ENCODE measurements around the gene CCT4.
"Not testable (repeated sequence)": the region's sequence is repeated elsewhere in the genome, so short reads cannot be mapped to it uniquely, and the experiment has no call there.

CCT4 gene

DNA sequence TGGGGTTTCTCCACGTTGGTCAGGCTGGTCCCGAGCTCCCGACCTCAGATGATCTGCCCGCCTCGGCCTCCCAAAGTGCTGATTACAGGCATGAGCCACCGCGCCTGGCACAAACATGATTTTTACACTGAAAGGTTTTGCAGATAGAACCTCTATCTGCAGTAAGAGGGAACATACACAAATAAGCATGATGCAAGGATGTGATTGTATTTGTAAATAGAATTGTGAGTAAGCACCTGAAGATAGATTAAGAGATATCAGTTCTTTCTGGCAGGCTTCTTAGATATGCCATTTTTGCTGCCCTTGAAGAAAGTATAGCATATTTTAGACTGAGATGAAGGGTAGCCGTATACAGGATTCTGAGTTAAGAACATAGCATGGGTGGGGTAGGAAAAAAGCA lies 20.7 kb upstream of the CCT4 start:
- Histone ChIP-seq H3K27ac (ENCODE audit: low read depth, low read length) (no peak overlapping the region), H3K27me3 (ENCODE audit: control insufficient read depth in 1 of 2, insufficient read depth in 2 of 2, low read length in 2 of 2) (no peaks in the 10 kb centered on the region), H3K36me3 (ENCODE audit: insufficient read depth, low read length) (no peaks in the 10 kb centered on the region), H3K4me3 (ENCODE audit: low read depth in 1 of 2, low read length in 2 of 2) (no peak overlapping the region), H3K4me1 (ENCODE audit: insufficient read depth, low read length) (peaks cover 11% of the 10 kb centered on the region), H3K9ac (ENCODE audit: low read length) (no peak overlapping the region), H3K9me3 (ENCODE audit: low read length) (no peaks in the 10 kb centered on the region)

- Histone ChIP-seq H3K4me1 (ENCODE audit: insufficient read depth, low read length) (peaks cover 11% of the 10 kb centered on the region), H3K27ac (ENCODE audit: low read depth, low read length) (peak overlapping the region; percentile 64)
Measured at GRCh38 chr2:61906186-61906470, 17.7 kb upstream of the CCT4 start.

DNA sequence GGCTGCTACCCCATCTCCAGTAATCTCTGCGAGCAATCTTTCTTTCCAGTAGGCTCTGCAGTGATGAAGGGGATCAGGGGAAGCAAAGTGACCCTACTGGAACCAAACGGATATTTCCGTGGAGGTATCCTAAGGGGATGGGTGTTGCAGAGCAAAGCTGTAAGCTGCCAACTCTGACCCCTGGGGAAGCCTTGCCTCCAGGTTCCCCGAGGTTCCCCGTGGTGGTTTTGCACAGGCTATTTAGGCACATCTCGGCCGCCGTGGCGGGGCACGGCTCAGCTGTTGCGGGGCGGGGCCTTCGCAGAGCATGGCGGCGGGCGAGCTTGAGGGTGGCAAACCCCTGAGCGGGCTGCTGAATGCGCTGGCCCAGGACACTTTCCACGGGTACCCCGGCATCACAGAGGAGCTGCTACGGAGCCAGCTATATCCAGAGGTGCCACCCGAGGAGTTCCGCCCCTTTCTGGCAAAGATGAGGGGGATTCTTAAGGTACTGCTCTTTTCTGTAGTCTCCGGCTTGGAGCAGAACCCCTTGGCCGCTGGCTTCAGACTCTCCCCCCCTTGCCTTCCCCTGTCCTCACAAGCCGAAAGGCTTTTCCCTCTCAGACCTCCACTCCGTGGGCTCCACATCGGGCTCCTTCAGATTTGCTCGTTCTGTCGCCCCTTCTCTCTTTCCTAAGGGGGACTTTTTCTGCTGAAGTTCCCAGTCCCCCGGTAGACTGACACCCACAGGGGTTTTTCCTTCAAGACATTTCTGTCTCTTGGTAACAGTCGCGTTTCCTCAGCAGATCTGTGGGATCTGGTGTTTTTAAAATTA lies 17.1 kb upstream of the CCT4 start, which contains the start of gene COMMD1:
COMMD1 (plus strand) TSS at position 303 of the 814 bp plus-strand sequence; CDS start at position 308, 5 bp downstream.
- Histone ChIP-seq H3K9me3 (ENCODE audit: low read length) (no peaks in the 10 kb centered on the region), H3K4me1 (ENCODE audit: insufficient read depth, low read length) (peaks cover 11% of the 10 kb centered on the region), H3K27ac (ENCODE audit: low read depth, low read length) (peak within 1 kb of the TSS; percentile 64), H3K9ac (ENCODE audit: low read length) (peak within 1 kb of the TSS; percentile 79), H3K27me3 (ENCODE audit: control insufficient read depth in 1 of 2, insufficient read depth in 2 of 2, low read length in 2 of 2) (no peaks in the 10 kb centered on the region), H3K36me3 (ENCODE audit: insufficient read depth, low read length) (no peaks in the 10 kb centered on the region), H3K4me3 (ENCODE audit: low read depth in 1 of 2, low read length in 2 of 2) (peak within 1 kb of the TSS; percentile 77 to 93)

More at GRCh38 chr2:61906186-61906470, 17.7 kb upstream of the CCT4 start:
- peak overlapping the region; percentile 79 for H3K9ac ChIP-seq (ENCODE audit: low read length)
- no peaks in the 10 kb centered on the region for H3K36me3 ChIP-seq (ENCODE audit: insufficient read depth, low read length)
- no peaks in the 10 kb centered on the region for H3K27me3 ChIP-seq (ENCODE audit: control insufficient read depth in 1 of 2, insufficient read depth in 2 of 2, low read length in 2 of 2)
- H3K4me3 ChIP-seq (ENCODE audit: low read depth in 1 of 2, low read length in 2 of 2): peak overlapping the region; percentile 77 to 93
- H3K9me3 ChIP-seq (ENCODE audit: low read length): no peaks in the 10 kb centered on the region

DNA sequence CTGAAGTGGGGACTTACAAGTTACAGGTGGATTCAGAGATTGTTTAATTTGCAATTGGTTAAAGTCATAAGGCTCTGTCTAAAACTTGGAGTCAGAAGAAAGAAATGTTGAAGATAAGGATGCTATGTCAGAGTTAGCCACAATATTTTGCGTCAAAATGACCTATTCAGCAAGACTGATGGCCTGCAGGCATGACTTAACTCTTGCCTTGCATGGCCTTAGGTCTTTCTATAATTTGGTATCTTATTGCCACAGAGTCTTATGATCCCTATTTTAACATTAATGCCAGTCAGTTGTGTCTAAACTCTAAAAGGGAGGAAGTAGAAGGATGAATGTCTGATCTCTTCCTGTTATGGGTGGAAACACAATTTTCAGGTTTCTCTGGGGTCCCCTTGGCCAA lies 11.8 kb upstream of the CCT4 start:
- no peaks in the 10 kb centered on the region for H3K27me3 ChIP-seq (ENCODE audit: control insufficient read depth in 1 of 2, insufficient read depth in 2 of 2, low read length in 2 of 2)
- H3K36me3 ChIP-seq (ENCODE audit: insufficient read depth, low read length): no peaks in the 10 kb centered on the region
- H3K4me1 ChIP-seq (ENCODE audit: insufficient read depth, low read length): peaks cover 5% of the 10 kb centered on the region
- H3K4me3 ChIP-seq (ENCODE audit: low read depth in 1 of 2, low read length in 2 of 2): no peak overlapping the region
- H3K9ac ChIP-seq (ENCODE audit: low read length): no peak overlapping the region
- H3K27ac ChIP-seq (ENCODE audit: low read depth, low read length): no peak overlapping the region
- no peaks in the 10 kb centered on the region for H3K9me3 ChIP-seq (ENCODE audit: low read length)

GRCh38 chr2:61898810-61899209 lies 10.4 kb upstream of the CCT4 start:
- Histone ChIP-seq H3K4me1 (ENCODE audit: insufficient read depth, low read length) (no peaks in the 10 kb centered on the region), H3K4me3 (ENCODE audit: low read depth in 1 of 2, low read length in 2 of 2) (no peak overlapping the region), H3K9me3 (ENCODE audit: low read length) (no peaks in the 10 kb centered on the region), H3K27ac (ENCODE audit: low read depth, low read length) (no peak overlapping the region), H3K36me3 (ENCODE audit: insufficient read depth, low read length) (no peaks in the 10 kb centered on the region), H3K9ac (ENCODE audit: low read length) (no peak overlapping the region), H3K27me3 (ENCODE audit: control insufficient read depth in 1 of 2, insufficient read depth in 2 of 2, low read length in 2 of 2) (no peaks in the 10 kb centered on the region)

- H3K9ac ChIP-seq (ENCODE audit: low read length): peak overlapping the region; percentile 98
- peaks cover 12% of the 10 kb centered on the region for H3K4me1 ChIP-seq (ENCODE audit: insufficient read depth, low read length)
- peak overlapping the region; percentile 99 to 100 for H3K4me3 ChIP-seq (ENCODE audit: low read depth in 1 of 2, low read length in 2 of 2)
- H3K36me3 ChIP-seq (ENCODE audit: insufficient read depth, low read length): peaks cover 20% of the 10 kb centered on the region
- H3K27ac ChIP-seq (ENCODE audit: low read depth, low read length): peak overlapping the region; percentile 94
- no peaks in the 10 kb centered on the region for H3K27me3 ChIP-seq (ENCODE audit: control insufficient read depth in 1 of 2, insufficient read depth in 2 of 2, low read length in 2 of 2)
- no peaks in the 10 kb centered on the region for H3K9me3 ChIP-seq (ENCODE audit: low read length)
Measured at GRCh38 chr2:61887717-61888266, 664 bp downstream of the CCT4 start.

- Histone ChIP-seq H3K36me3 (ENCODE audit: insufficient read depth, low read length) (peaks cover 26% of the 10 kb centered on the region), H3K9ac (ENCODE audit: low read length) (no peak overlapping the region), H3K4me3 (ENCODE audit: low read depth in 1 of 2, low read length in 2 of 2) (no peak overlapping the region), H3K4me1 (ENCODE audit: insufficient read depth, low read length) (peaks cover 12% of the 10 kb centered on the region), H3K27ac (ENCODE audit: low read depth, low read length) (no peak overlapping the region), H3K27me3 (ENCODE audit: control insufficient read depth in 1 of 2, insufficient read depth in 2 of 2, low read length in 2 of 2) (no peaks in the 10 kb centered on the region), H3K9me3 (ENCODE audit: low read length) (no peaks in the 10 kb centered on the region)
Measured at GRCh38 chr2:61885896-61886603, 2.4 kb downstream of the CCT4 start.

DNA sequence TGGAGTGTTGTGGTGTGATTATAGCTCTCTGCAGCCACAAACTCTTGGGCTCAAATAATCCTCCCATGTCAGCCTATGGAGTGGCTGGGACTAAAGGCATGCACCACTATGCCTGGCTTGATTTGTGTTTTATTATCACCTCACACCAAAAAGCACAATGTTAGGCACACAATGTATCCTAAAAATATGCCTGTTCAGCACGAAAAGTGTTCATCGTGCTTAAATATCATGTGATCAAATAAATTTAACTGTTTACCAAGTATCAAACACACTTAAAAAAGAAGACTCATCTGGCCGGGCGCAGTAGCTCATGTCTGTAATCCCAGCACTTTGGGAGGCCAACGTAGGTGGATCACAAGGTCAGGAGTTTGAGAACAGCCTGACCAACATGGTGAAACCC lies 5.6 kb downstream of the CCT4 start:
- Histone ChIP-seq H3K4me1 (ENCODE audit: insufficient read depth, low read length) (peaks cover 12% of the 10 kb centered on the region), H3K9ac (ENCODE audit: low read length) (no peak overlapping the region), H3K9me3 (ENCODE audit: low read length) (no peaks in the 10 kb centered on the region), H3K27ac (ENCODE audit: low read depth, low read length) (no peak overlapping the region), H3K4me3 (ENCODE audit: low read depth in 1 of 2, low read length in 2 of 2) (no peak overlapping the region), H3K36me3 (ENCODE audit: insufficient read depth, low read length) (peaks cover 56% of the 10 kb centered on the region), H3K27me3 (ENCODE audit: control insufficient read depth in 1 of 2, insufficient read depth in 2 of 2, low read length in 2 of 2) (no peaks in the 10 kb centered on the region)

- H3K9me3 ChIP-seq (ENCODE audit: low read length); H3K27ac ChIP-seq (ENCODE audit: low read depth, low read length); H3K4me3 ChIP-seq (ENCODE audit: low read depth in 1 of 2, low read length in 2 of 2); H3K27me3 ChIP-seq (ENCODE audit: control insufficient read depth in 1 of 2, insufficient read depth in 2 of 2, low read length in 2 of 2); H3K4me1 ChIP-seq (ENCODE audit: insufficient read depth, low read length); H3K9ac ChIP-seq (ENCODE audit: low read length): not testable (repeated sequence)
- H3K36me3 ChIP-seq (ENCODE audit: insufficient read depth, low read length): peaks cover 76% of the 10 kb centered on the region
Measured at GRCh38 chr2:61879351-61879750, 9.1 kb downstream of the CCT4 start.

DNA sequence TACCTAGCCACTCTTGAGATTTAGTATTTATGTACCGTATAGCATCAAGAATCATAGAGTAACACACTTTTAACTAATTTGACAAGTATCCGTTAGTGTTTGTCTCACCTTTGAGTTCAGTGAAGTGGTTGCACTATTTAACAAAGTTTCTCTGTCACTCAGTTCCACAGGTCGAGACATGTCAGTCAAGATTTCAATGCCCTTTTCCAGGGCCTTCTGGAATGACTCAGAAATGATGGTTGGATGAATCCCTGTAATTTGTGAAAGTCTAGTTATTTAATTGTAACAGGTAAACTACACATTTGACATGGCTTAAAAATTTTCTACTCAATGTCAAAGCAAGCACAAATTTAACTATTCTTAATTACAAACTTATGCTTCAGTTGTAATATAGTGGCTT lies 9.7 kb downstream of the CCT4 start:
- H3K9me3 ChIP-seq (ENCODE audit: low read length): no peaks in the 10 kb centered on the region
- no peak overlapping the region for H3K4me3 ChIP-seq (ENCODE audit: low read depth in 1 of 2, low read length in 2 of 2)
- peaks cover 77% of the 10 kb centered on the region for H3K36me3 ChIP-seq (ENCODE audit: insufficient read depth, low read length)
- no peaks in the 10 kb centered on the region for H3K27me3 ChIP-seq (ENCODE audit: control insufficient read depth in 1 of 2, insufficient read depth in 2 of 2, low read length in 2 of 2)
- H3K4me1 ChIP-seq (ENCODE audit: insufficient read depth, low read length): no peaks in the 10 kb centered on the region
- no peak overlapping the region for H3K9ac ChIP-seq (ENCODE audit: low read length)
- no peak overlapping the region for H3K27ac ChIP-seq (ENCODE audit: low read depth, low read length)

GRCh38 chr2:61877571-61878245 lies 10.7 kb downstream of the CCT4 start:
- Histone ChIP-seq H3K36me3 (ENCODE audit: insufficient read depth, low read length) (peaks cover 73% of the 10 kb centered on the region), H3K27ac (ENCODE audit: low read depth, low read length) (no peak overlapping the region), H3K9me3 (ENCODE audit: low read length) (no peaks in the 10 kb centered on the region)

More at GRCh38 chr2:61877571-61878245, 10.7 kb downstream of the CCT4 start:
- Histone ChIP-seq H3K4me1 (ENCODE audit: insufficient read depth, low read length) (no peaks in the 10 kb centered on the region), H3K9ac (ENCODE audit: low read length) (no peak overlapping the region), H3K4me3 (ENCODE audit: low read depth in 1 of 2, low read length in 2 of 2) (no peak overlapping the region), H3K27me3 (ENCODE audit: control insufficient read depth in 1 of 2, insufficient read depth in 2 of 2, low read length in 2 of 2) (no peaks in the 10 kb centered on the region)
